IPS-20b (cell line): ENCODE results near the gene ZC3H11A.
"Not testable (repeated sequence)": the region's sequence is repeated elsewhere in the genome, so short reads cannot be mapped to it uniquely, and the experiment has no call there.

Experiments used
- H3K27ac ChIP-seq: one replicate; pipeline ENCODE4 v1.5.1; 2013; ENCODE audit warnings: low read length
- H3K27me3 ChIP-seq: 2 replicates; pipeline ENCODE4 v1.6.1; 2013; ENCODE audit warnings: mild to moderate bottlenecking, low read length, inconsistent platforms; ENCODE audit not compliant: insufficient read depth
- H3K36me3 ChIP-seq: 2 replicates; pipeline ENCODE4 v1.6.1; 2013; ENCODE audit warnings: low read depth, mild to moderate bottlenecking, inconsistent platforms, low read length, moderate library complexity; ENCODE audit not compliant: insufficient read depth
- H3K4me1 ChIP-seq: 2 replicates; pipeline ENCODE4 v1.6.1; 2013; ENCODE audit warnings: mild to moderate bottlenecking, control low read depth, inconsistent platforms, low read length, moderate library complexity; ENCODE audit not compliant: insufficient read depth
- H3K4me3 ChIP-seq: 2 replicates; pipeline ENCODE4 v1.5.1; 2013; ENCODE audit warnings: mild to moderate bottlenecking, low read length, inconsistent platforms
- H3K9ac ChIP-seq: 2 replicates; pipeline ENCODE4 v1.6.1; 2013; ENCODE audit warnings: low read depth, mild to moderate bottlenecking, inconsistent platforms, low read length, moderate library complexity
- H3K9me3 ChIP-seq: 2 replicates; pipeline ENCODE4 v1.6.1; 2013; ENCODE audit warnings: mild to moderate bottlenecking, low read depth, low read length, inconsistent platforms; ENCODE audit not compliant: insufficient read depth

The ZC3H11A gene

GRCh38 chr1:203818399-203818798, 23.0 kb downstream of the ZC3H11A start:
- H3K27ac ChIP-seq = no peak overlapping the region
- no peak overlapping the region for H3K4me3 ChIP-seq
- H3K36me3 ChIP-seq = peaks cover 88% of the 10 kb centered on the region

DNA sequence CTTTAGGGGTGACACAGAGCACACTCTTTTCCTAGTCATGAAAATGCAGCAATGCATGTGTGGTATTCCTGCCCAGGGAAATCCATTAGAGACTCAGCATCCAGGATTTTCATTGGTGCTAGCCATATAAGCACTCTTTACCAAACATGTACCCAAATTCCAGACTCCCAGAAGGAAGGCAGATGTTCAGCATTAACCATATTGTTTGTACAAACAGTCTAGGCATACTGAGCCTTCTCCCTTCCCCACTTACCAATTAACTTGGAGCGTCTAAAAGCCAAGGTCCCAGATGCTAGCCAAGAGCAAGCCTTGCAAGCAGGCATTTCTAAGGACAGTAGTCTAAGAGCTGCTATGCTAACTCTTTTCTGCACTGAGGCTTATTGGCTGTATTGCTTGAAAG, 27.9 kb downstream of the ZC3H11A start:
- no peaks in the 10 kb centered on the region for H3K4me1 ChIP-seq
- no peak overlapping the region for H3K9ac ChIP-seq
- no peak overlapping the region for H3K4me3 ChIP-seq
- H3K27me3 ChIP-seq = no peaks in the 10 kb centered on the region
- H3K27ac ChIP-seq = no peak overlapping the region
- no peaks in the 10 kb centered on the region for H3K9me3 ChIP-seq
- peaks cover 88% of the 10 kb centered on the region for H3K36me3 ChIP-seq

More at GRCh38 chr1:203818399-203818798, 23.0 kb downstream of the ZC3H11A start:
- H3K9ac ChIP-seq = no peak overlapping the region
- no peaks in the 10 kb centered on the region for H3K9me3 ChIP-seq
- H3K27me3 ChIP-seq = no peaks in the 10 kb centered on the region
- no peaks in the 10 kb centered on the region for H3K4me1 ChIP-seq

DNA sequence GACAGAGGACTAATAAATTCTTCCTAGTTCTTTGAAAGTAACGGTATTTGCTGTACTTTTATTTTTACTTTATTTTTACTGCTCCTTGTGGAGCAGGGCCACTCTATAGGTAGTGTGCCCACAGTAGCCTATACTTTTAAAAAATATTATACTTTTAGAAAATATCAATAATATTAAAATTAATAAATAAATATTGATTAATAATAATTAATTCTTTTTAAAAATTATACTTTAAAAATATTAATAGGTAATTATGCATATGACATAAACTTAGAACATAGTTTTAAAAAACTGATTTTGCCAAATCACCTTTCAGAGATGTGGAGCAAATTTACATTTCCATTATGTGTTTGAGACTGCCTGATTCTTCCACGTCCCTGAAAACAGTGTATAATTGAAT, 30.8 kb downstream of the ZC3H11A start:
- Histone ChIP-seq H3K36me3 (peaks cover 92% of the 10 kb centered on the region), H3K4me1 (no peaks in the 10 kb centered on the region), H3K9ac (no peak overlapping the region), H3K9me3 (no peaks in the 10 kb centered on the region), H3K27ac (no peak overlapping the region), H3K27me3 (no peaks in the 10 kb centered on the region), H3K4me3 (no peak overlapping the region)

DNA sequence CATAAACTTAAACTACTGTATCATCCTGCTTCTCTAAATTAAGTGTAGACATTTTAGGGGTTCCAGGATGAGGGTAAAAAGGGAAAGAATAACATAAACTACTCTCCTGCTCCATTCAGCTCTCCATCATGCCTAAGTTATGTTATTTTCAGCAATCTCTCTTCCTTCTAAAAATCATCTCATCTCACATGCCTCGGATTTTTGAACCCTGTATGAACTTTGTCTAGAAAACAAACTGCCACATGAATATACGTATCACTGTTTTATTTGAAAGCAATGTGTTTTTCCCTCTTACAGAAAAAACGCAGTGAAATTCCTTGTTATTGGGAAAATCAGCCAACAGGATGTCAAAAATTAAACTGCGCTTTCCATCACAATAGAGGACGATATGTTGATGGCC, 32.6 kb downstream of the ZC3H11A start:
- H3K4me1 ChIP-seq = no peaks in the 10 kb centered on the region
- no peaks in the 10 kb centered on the region for H3K9me3 ChIP-seq
- peaks cover 92% of the 10 kb centered on the region for H3K36me3 ChIP-seq
- H3K27me3 ChIP-seq = no peaks in the 10 kb centered on the region
- no peak overlapping the region for H3K4me3 ChIP-seq
- H3K9ac ChIP-seq = no peak overlapping the region
- H3K27ac ChIP-seq = no peak overlapping the region

DNA sequence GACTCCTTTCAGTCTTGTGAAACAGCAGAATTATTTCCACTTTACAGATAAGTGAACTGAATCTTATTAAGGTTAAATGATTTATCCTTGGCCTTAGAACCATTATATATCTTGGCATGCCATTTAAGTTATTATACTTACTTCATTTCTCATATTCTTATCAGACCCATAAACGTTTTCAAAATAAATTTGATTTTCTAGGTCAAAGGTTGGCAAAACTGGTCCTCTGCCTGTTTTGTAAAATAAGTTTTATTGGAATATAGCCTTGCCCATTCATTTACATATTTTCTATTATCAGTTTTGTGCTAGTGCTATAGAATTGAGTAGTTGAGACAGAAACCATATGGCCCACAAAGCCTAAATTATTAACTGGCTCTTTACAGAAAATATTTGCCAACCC, 33.1 kb downstream of the ZC3H11A start:
- Histone ChIP-seq H3K4me1 (no peaks in the 10 kb centered on the region), H3K27me3 (no peaks in the 10 kb centered on the region), H3K4me3 (no peak overlapping the region), H3K9ac (no peak overlapping the region), H3K27ac (no peak overlapping the region), H3K9me3 (no peaks in the 10 kb centered on the region), H3K36me3 (peaks cover 89% of the 10 kb centered on the region)

DNA sequence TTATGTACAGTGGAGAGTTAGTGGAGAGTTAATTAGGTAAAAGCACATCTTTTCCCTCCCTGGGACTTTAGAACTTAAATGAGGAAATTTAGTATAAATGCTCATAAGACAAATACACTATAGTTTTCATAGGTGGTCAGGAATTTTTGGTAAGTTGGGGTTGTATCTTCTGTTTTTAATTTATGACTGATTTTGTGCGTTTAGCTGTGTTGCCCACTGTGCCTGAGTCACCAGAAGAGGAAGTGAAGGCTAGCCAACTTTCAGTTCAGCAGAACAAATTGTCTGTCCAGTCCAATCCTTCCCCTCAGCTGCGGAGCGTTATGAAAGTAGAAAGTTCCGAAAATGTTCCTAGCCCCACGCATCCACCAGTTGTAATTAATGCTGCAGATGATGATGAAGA, 33.8 kb downstream of the ZC3H11A start:
- H3K4me1 ChIP-seq, H3K4me3 ChIP-seq, H3K27me3 ChIP-seq, H3K27ac ChIP-seq, H3K9me3 ChIP-seq, H3K9ac ChIP-seq: not testable (repeated sequence)
- H3K36me3 ChIP-seq = peaks cover 89% of the 10 kb centered on the region

- Histone ChIP-seq H3K4me3 (no peak overlapping the region), H3K9me3 (no peaks in the 10 kb centered on the region), H3K27me3 (no peaks in the 10 kb centered on the region), H3K4me1 (no peaks in the 10 kb centered on the region), H3K36me3 (peaks cover 96% of the 10 kb centered on the region), H3K9ac (no peak overlapping the region), H3K27ac (no peak overlapping the region)
Observed at GRCh38 chr1:203835476-203835875, 40.1 kb downstream of the ZC3H11A start.

GRCh38 chr1:203839081-203839480, 43.7 kb downstream of the ZC3H11A start:
- H3K27me3 ChIP-seq = no peaks in the 10 kb centered on the region
- no peak overlapping the region for H3K9ac ChIP-seq
- no peaks in the 10 kb centered on the region; the same call in 1 of the 2 replicates for H3K4me1 ChIP-seq
- peaks cover 85% of the 10 kb centered on the region for H3K36me3 ChIP-seq
- no peak overlapping the region for H3K4me3 ChIP-seq
- H3K27ac ChIP-seq = no peak overlapping the region
- H3K9me3 ChIP-seq = 0 out of 2 replicates have a peak, but pooled peaks cover 3% of the 10 kb centered on the region

DNA sequence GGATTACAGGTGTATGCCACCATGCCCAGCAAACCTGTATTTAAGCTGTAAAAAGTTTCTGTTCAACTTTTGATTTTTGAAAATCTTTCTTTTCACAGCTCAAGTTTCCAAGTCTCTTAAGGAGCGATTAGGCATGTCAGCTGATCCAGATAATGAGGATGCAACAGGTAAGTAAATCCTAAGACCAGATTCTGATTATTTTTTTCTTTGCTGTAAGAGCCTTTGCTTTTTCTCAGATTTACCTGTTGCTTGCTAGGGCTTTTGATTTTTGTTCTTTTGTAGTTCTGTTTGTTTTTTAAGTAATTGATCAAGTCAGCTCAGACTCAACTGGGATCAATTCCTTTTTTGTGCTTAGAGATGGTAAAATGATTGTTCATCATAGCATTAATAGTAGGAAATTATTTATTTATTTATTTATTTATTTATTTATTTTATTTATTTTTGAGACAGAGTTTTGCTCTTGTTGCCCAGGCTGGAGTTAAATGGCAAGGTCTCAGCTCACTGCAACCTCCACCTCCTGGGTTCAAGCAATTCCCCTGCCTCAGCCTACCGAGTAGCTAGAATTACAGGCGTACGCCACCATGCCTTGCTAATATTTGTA, 44.9 kb downstream of the ZC3H11A start:
- Histone ChIP-seq H3K27me3 (no peaks in the 10 kb centered on the region), H3K27ac (no peak overlapping the region), H3K36me3 (peaks cover 83% of the 10 kb centered on the region)

DNA sequence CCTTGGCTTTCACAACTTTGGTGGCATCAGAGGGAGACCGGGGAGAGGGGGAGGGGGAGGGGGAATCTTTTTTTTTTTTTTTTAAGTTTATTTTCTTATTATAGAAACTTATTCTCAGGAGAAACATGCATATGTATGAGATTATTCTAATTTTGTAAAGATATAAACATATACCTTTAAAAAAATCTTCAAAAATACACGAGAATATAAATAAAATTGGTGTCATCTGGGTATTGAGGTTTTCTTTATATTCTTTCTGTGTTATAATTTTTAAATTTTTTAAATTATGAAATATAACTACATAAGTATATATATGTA, 47.1 kb downstream of the ZC3H11A start:
- Histone ChIP-seq H3K36me3 (peaks cover 83% of the 10 kb centered on the region), H3K4me1 (no peaks in the 10 kb centered on the region; the same call in 1 of the 2 replicates), H3K4me3 (no peak overlapping the region), H3K9me3 (0 out of 2 replicates have a peak, but pooled peaks cover 3% of the 10 kb centered on the region), H3K27me3 (no peaks in the 10 kb centered on the region), H3K9ac (no peak overlapping the region), H3K27ac (no peak overlapping the region)

More for the DNA sequence above, 44.9 kb downstream of the ZC3H11A start:
- no peaks in the 10 kb centered on the region; the same call in 1 of the 2 replicates for H3K4me1 ChIP-seq
- no peak overlapping the region for H3K9ac ChIP-seq
- H3K4me3 ChIP-seq = no peak overlapping the region
- H3K9me3 ChIP-seq = 0 out of 2 replicates have a peak, but pooled peaks cover 3% of the 10 kb centered on the region

GRCh38 chr1:203843435-203843834, 48.0 kb downstream of the ZC3H11A start:
- Histone ChIP-seq H3K9ac (no peak overlapping the region), H3K27me3 (no peaks in the 10 kb centered on the region), H3K4me1 (no peaks in the 10 kb centered on the region; the same call in 1 of the 2 replicates), H3K27ac (no peak overlapping the region), H3K9me3 (0 out of 2 replicates have a peak, but pooled peaks cover 3% of the 10 kb centered on the region), H3K36me3 (peaks cover 83% of the 10 kb centered on the region), H3K4me3 (no peak overlapping the region)
